Stimulated activated CD8-positive, alpha-beta memory T cell treated with anti-CD3 and anti-CD28 coated beads, Interleukin-4, amount 100 ng/mL, for 48 hours (primary cell): Measurements from ENCODE around the gene KCNG2.

Source experiments
- DNase-seq: peaks from one replicate; pipeline ENCODE4 v3.0.0-alpha.2; 2020

The KCNG2 gene

GRCh38 chr18:79785831-79786230 is 11.9 kb upstream of the KCNG2 start:
- no peak for DNase-seq

GRCh38 chr18:79786304-79786703 is 11.4 kb upstream of the KCNG2 start:
- no peak for DNase-seq

GRCh38 chr18:79786786-79787526 is 10.8 kb upstream of the KCNG2 start:
- DNase-seq = no peak

- no peak for DNase-seq
Measured at GRCh38 chr18:79787527-79787864, 10.2 kb upstream of the KCNG2 start.

- no peak for DNase-seq
Measured at GRCh38 chr18:79787865-79788733, 9.6 kb upstream of the KCNG2 start.

- no peak for DNase-seq
Measured at GRCh38 chr18:79788734-79789085, 9.0 kb upstream of the KCNG2 start.

GRCh38 chr18:79789091-79789891 is 8.4 kb upstream of the KCNG2 start:
- no peak for DNase-seq

GRCh38 chr18:79789901-79790890 is 7.5 kb upstream of the KCNG2 start:
- DNase-seq = no peak

- no peak for DNase-seq
Measured at GRCh38 chr18:79790996-79791972, 6.5 kb upstream of the KCNG2 start.

- DNase-seq = no peak
Measured at GRCh38 chr18:79792096-79792987, 5.4 kb upstream of the KCNG2 start.

- DNase-seq = no peak
Measured at GRCh38 chr18:79792988-79793355, 4.8 kb upstream of the KCNG2 start.

GRCh38 chr18:79794846-79795245 is 2.9 kb upstream of the KCNG2 start:
- DNase-seq = no peak

GRCh38 chr18:79795446-79795845 is 2.3 kb upstream of the KCNG2 start:
- DNase-seq = no peak

- no peak for DNase-seq
Measured at GRCh38 chr18:79796016-79796415, 1.7 kb upstream of the KCNG2 start.

- no peak for DNase-seq
Measured at GRCh38 chr18:79796531-79797405, 970 bp upstream of the KCNG2 start.

GRCh38 chr18:79798346-79798998 is 734 bp downstream of the KCNG2 start:
- DNase-seq = no peak

GRCh38 chr18:79798999-79799370 is 1.2 kb downstream of the KCNG2 start:
- no peak for DNase-seq

- no peak for DNase-seq
Measured at GRCh38 chr18:79799619-79800370, 2.1 kb downstream of the KCNG2 start.
